ENCODE results near the gene LRRTM4. TPM values are rescaled to one million over a fixed set of nuclear protein-coding genes. Genes with fewer than 3 reads are reported as not detected.
"Not testable (repeated sequence)": the region's sequence is repeated elsewhere in the genome, so short reads cannot be mapped to it uniquely, and the experiment has no call there.

Gene LRRTM4
- total RNA-seq, 1 donor from 2014 or later: not detected

GRCh38 chr2:77086478-77086877 is 435.7 kb downstream of the LRRTM4 start:
- DNase-seq (ENCODE audit: low read depth in 2 of 2): no peak

DNA sequence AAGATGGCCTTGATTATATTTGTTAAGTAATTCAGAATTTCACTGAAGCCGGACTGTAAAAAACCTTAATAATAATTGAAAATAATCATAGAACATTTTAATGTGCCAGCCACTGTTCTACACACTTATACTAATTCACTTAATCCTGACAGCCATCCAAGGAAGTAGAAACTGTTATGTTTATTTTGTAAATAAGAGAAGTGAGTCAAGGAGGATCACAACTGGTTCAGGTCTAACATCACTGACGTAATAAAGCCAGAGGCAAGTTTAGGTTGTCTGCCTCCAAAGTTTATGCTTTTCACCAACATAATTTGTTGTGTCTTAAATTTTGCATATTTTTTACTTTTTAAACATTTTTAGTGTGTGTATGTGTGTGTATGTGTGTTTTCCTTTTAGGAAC is 436.1 kb downstream of the LRRTM4 start:
- no peak for DNase-seq (ENCODE audit: low read depth in 2 of 2)

DNA sequence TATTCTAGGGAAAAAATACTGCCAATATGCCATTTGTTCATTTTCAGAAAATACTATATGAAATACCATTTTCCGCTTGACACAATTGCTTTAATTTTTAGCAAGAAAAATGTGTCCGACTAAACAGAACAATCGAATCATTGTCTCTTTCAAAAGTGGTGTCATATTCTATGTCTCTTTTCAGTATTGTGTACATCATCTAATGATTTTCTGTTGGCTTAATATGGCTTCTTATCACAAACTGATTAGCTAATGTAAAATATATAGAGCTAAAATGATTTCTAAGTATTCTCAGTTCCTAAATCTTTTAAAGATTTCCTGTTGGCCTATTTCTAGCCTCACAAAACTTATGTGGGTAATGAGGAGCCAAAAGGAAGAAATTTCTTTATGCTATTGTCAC is 436.6 kb downstream of the LRRTM4 start:
- no peak for DNase-seq (ENCODE audit: low read depth in 2 of 2)

DNA sequence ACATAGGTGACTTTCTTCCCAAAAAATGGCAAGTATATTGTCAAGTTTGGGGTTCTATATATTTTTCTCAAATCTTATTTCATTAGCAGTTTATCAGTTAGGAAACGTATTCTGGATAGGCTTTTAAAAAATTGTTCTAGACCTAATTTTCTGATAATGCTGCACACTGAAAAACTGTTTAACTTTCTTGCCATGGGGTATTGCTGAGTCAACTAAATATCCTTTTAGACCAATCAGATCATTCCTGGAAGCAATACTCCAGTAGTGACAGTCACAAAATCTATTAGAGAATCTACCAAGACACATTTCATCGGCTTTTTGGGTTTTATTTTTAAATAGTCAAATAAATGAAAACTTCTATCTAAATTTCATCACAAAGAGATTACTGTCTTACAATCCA is 440.6 kb downstream of the LRRTM4 start:
- DNase-seq (ENCODE audit: low read depth in 2 of 2): no peak

DNA sequence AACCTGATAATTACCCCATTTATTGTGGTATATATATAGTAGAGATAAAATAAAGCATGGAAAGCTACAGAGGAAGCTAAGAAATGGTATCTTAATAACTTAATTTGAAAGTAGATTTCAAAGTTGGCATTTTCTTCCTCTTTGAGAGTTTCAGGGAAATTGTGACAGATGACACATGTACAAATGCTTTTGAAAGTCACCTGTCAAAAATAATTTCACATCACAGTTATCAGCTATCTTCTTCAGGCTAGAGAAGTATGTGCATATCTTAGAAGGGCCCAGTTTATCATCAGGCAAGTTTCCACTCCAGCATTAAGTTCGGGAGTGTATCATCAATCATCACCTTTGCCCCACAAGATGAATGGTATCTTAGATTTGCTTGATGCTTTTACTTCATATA is 457.9 kb downstream of the LRRTM4 start:
- no peak for DNase-seq (ENCODE audit: low read depth in 2 of 2)

GRCh38 chr2:77054938-77055337 is 467.2 kb downstream of the LRRTM4 start:
- DNase-seq (ENCODE audit: low read depth in 2 of 2): no peak

DNA sequence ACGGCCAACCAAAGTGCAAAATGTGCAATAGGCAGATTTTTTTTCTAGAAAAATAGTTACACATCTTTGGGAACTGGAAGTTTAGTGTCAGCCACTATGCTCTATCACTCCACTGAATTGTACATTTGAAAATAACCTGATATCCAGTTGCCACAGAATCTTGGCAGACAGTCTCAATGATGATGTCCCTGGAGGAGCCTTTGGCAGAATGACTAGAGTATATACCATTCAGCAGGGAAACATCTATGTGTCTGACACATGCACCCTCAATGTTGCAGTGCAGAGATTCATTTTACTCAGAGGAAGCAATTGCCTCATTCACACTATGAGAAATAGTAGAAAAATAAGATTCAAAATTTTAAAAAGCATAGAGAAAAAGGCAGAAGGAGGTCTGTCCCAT is 475.8 kb downstream of the LRRTM4 start:
- DNase-seq (ENCODE audit: low read depth in 2 of 2): no peak

- not testable (repeated sequence) for DNase-seq (ENCODE audit: low read depth in 2 of 2)
Observed at GRCh38 chr2:77045456-77045855, 476.7 kb downstream of the LRRTM4 start.

DNA sequence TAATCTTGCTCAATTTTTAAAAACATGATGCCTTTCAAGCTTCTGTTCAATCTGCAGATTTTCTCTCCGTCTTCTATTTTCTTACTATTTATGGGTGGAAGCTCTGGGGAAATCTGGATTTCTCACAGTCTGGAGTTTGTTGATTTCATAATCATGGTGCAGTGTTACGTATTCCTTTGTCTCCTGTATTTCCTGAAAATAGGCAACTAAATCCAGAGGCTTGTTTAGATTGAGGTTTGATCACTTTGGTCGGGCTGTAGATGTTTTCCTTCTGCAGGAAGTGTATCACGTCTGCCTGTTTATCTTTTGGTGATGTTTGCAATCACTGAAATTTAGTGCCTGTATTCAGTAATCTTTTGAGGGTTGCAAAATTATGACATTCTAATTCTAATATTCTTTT is 487.7 kb downstream of the LRRTM4 start:
- no peak for DNase-seq (ENCODE audit: low read depth in 2 of 2)

DNA sequence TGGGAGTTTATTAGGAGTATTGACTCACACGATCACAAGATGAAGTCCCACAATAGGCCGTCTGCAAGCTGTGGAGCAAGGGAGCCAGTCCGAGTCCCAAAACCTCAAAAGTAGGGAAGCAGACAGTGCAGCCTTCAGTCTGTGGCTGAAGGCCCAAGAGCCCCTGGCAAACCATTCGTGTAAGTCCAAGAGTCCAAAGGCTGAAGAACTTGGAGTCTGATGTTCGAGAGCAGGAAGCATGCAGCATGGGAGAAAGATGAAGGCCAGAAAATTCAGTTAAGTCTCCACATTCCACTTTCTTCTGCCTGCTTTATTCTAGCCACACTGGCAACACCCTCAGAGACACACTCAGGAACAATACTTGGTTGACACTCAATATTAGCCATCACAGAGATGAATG is 492.9 kb downstream of the LRRTM4 start:
- DNase-seq (ENCODE audit: low read depth in 2 of 2): not testable (repeated sequence)

GRCh38 chr2:77028032-77028600 is 494.1 kb downstream of the LRRTM4 start:
- DNase-seq (ENCODE audit: low read depth in 2 of 2): no peak

DNA sequence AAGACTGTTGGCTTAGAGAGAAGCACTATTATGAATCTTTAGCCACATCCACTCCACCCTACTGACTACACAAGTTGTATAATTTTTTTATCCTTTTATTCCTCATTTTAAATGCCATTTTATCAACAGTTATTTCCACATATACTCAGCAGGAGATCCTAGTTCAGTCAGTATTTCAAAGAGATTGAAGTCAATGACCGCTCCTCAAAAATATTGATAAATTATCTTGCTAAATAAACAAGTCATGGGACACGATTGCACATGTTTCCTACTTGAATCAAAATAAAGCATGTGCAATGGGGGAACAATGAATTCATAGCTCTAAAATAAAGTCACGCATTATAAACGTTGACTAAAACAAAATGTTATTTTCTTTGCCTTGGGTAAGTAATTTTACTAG is 496.5 kb downstream of the LRRTM4 start:
- no peak for DNase-seq (ENCODE audit: low read depth in 2 of 2)

DNA sequence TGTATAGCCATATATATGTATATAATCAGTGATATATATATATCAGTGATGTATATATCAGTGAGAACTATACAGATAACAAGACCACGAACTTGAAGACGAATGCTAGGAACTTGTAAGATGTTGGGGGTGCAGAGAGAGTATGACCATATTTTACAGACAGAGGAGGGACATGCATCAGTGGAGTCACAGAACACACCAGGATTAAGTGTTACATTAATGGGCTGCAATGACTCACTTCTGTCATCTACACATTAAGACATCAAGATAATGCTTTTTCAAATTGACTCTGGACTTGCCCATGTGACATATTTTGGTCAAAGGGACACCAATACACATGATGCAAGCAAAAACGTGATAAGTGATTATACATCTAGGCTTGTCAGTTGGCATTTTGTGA is 501.0 kb downstream of the LRRTM4 start:
- DNase-seq (ENCODE audit: low read depth in 2 of 2): no peak

DNA sequence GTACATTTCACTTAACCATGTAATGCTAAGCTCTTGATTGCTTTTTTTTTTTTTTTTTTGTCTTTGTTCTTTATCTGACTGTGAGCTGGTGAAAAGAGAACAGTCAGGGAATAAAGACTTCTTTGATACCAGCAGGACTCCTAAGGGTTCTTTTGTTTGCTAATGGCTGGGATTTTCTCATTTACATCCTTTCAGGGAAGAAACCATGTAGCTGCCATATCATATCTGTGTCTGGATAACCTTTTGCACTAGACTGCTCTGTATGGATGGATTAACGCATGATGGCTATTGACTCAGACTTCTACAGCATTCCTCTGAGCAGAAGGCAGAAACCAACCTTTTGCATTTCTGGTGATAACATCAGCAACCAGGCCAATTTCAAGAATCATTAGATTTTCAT is 504.0 kb downstream of the LRRTM4 start:
- no peak for DNase-seq (ENCODE audit: low read depth in 2 of 2)

DNA sequence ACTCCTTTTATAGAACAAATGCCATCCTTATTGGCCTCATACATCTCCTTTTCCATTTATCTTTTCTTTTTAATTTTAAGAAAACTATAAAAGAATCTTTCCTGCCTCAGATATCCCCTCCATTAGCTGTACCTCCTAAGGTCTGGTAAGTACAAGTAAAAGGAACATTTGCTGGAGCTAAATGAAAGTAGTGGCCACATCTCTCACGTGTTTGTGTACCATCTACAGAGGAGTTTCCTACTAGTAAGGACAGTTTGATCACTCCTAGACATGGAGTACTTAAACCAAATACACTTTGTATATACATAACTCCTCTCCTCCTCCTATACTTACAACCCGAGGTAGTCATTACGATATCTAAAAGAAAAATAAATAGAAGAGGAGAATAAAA is 504.8 kb downstream of the LRRTM4 start:
- no peak for DNase-seq (ENCODE audit: low read depth in 2 of 2)

DNA sequence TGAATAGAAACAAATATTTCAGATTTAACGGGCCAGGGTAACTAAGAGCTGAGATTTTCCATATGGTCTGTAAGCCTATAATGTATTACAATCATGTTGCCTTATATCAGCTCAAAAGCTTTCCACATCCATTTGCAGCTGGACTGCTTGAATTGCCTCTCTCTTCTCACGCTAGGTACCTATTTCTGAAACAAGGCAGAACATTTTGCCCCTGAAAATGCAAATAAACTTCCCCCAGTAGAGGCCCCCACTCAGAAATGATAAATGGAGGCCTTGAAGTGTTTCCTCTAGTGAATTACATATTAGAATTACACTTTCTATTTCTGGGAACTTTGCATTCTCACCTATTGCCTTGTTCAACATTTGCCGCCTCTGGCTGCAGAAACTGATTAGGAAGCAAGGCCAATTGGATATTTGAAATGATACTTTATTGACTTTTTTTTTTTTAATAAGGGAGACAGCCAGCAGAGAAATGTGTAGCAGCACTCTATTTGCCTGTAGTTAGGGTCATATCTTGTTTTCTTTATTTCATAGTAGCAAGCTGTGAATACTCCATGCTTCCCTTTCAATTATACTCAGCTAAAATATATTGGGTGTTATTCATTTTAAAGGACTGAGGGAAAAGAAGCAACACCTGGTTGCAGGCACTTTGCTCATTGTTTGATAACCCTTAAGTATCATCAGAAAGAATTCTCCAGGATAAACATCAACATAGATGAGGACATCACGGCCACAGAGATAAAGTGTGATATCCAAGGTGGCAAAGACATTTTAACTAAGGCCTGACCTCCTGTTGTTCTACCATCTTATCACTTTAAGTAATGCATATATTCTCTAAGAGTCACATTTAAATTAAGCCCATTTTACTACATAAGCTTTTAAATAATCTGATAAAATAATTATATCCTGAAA is 505.5 kb downstream of the LRRTM4 start:
- DNase-seq (ENCODE audit: low read depth in 2 of 2): no peak

- no peak for DNase-seq (ENCODE audit: low read depth in 2 of 2)
Observed at GRCh38 chr2:77013953-77014352, 508.2 kb downstream of the LRRTM4 start.

DNA sequence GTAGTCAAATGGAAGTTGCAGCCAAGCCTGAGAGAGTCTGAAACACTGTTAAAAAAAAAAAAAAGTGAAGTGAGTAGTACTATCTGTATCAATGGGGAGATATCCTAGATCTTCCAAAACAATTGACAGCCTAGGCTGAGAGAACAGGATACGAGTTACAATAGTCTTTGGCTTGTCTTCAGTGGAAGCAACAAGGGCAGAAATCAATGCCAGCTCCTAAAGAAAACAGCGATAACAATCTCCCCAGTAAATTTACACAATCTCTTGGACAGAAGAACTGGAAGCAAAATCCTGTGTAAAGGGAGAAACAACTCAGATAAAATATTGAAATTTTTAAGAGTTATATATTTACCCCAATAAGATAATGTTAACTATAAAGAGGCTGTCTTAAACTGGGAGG is 508.7 kb downstream of the LRRTM4 start:
- no peak for DNase-seq (ENCODE audit: low read depth in 2 of 2)

GRCh38 chr2:77009307-77009706 is 512.9 kb downstream of the LRRTM4 start:
- no peak for DNase-seq (ENCODE audit: low read depth in 2 of 2)

DNA sequence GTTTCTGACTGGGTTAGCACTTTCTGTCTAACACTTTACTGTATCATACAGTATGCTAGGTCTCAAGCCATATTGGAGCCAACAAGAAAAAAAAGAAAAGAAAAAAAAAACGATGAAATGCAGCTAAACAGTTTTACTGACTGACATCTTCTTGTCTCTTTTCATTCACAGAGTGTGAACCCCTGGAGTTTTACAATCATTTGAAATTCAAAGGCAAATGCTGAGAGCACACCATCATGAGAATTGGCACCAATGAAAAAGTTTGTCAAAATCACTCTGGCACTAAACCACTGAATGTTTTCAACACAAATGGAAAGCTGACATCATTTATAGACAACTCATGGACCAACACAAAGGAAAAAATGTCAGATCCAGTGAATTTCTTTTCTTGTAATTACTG is 513.3 kb downstream of the LRRTM4 start:
- DNase-seq (ENCODE audit: low read depth in 2 of 2): no peak

DNA sequence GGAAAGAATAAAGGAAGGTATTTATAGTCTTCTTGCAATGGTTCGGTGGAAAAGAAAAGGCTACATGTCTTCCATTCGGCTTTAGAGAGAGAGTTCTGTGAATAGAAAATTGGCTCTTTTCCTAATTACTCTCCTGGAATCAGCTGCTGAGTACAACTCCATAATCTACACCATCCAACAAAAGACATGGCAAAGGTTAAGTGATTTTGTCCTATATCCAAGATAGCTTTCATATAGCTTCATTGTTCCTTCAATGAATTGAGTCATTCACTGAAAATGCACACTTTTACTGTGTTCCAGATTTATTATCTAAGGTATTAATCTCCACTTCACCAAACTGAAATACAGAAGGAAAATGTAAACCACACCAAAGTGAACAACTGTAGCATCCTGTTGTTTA is 514.5 kb downstream of the LRRTM4 start:
- no peak for DNase-seq (ENCODE audit: low read depth in 2 of 2)

- DNase-seq (ENCODE audit: low read depth in 2 of 2): no peak
Observed at GRCh38 chr2:77005522-77005921, 516.7 kb downstream of the LRRTM4 start.

DNA sequence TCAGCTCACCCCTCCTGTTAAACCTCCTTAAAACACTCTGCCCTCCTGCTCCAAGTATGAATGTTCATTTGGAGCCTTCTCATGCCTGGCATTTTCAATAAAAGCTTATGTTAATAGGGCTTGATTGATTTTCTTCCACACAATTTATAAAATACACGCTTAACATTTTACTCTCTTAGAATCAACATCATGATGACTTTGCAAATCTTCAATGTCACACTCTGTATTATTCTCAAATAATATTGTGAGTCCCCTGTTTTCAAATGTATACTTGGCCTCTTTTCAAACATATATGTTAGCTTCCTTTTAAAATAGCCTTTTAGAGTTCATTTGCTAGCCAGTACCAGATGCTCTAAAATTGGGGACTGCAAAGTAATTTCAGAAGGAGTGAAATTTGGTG is 520.3 kb downstream of the LRRTM4 start:
- no peak for DNase-seq (ENCODE audit: low read depth in 2 of 2)

Measured in dermis microvascular lymphatic vessel endothelial cell (primary cell).